Activated T-cell treated with anti-CD3 and anti-CD28 coated beads for 1 hour (primary cell): ENCODE measurements around the gene ACSL1.

ENCODE experiments used
- DNase-seq: peaks from one replicate; pipeline ENCODE4 v3.0.0-alpha.2; 2020; ENCODE audit warnings: low read depth

The ACSL1 gene

GRCh38 chr4:184838249-184839074 lies 12.7 kb upstream of the ACSL1 start:
- DNase-seq = no peak

DNA sequence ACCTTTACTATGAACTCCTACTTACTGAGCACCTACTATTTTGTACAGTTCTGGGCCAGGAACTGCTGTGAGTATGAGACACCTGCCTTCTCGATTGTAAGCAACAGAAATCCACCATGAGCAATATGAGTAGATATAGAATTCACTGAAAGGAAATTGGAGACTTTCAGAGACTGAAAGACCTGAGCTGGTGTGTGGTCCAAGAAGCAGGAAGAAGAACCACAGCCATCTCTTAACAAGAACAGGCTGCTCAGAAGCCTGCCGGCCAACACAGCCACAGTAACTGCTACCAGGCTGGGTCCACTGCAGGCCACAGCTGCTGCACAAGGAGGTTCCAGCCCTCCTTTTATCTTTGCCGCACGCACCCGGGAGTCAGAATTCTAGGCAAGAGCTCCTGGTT lies 10.8 kb upstream of the ACSL1 start:
- no peak for DNase-seq

DNA sequence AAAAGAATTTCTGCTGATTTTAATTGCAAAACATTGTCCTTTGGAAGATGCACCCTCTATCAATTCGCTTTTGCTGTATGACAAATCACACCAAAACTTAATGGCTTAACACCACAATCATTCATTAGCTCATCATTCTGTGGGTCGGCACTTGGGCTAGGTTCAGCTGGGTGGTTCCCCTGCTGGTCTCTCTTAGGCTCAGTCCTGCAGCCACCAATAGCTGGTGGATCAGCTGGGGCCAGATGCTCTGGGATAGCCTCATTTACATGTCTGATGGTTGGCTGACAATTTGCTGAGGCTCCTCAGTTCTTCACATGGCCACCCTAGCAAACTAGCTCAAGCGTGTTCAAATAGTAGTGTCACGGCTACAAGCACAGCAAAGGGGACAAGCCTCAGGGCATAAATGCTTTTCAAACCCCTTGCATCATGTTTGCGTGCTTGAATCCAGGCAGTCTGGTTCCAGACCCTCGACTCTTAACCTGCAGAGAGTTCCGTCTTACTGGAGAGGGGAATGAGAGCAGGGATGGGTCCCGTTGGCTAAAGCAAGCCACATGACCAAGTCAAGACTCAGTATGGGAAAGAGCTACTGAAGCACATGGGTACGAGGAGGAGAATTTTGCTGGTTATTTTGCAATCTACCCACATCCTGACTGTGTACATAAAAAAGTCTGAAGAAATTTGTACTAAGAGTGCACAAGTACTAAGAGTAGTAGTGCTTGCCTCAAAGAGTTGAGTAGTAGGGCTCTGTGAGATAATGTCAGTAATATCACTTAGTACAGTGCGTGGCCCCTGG lies 7.5 kb upstream of the ACSL1 start:
- DNase-seq = no peak

DNA sequence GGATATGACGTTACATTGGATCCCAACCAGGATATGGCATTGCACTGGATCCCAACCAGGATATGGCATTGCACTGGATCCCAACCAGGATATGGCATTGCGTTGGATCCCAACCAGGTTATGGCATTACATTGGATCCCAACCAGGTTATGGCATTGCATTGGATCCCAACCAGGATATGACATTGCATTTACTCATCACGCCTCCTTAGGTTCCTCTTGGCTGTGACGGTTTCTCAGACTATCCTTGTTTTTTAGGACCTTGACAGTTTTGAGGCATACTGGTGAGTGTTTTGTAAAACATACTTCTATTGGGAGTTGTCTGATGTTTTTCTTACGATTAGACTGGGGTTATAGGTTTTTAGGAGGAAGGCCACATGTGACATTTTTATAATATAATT lies 5.4 kb upstream of the ACSL1 start:
- DNase-seq = no peak

DNA sequence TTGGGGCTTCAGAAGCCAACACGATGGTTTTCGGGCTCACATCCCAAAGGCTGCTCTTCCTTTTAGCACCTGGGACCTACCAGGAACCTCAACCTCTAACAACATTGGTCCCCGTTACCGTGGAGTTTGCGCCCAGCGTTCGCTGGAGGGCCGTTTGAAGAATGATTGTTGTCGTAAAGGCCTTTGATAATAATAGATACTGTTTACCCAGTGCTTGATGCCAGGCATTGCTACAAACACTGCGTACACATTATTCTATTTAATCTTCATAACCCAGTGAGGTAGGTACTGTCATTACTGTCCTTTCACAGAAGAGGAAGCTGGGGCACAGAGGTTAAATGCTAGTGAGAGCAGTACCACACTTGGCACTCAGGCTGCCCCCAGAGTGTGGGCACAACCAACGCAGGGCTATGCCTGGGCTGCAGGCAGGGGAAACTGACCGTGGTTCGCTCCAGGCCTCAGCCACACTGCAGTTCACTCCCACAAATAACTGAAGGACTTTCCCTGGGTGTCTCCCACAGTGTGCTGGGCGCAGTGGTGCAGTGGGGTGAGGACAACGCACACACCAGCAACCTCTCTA lies 1.0 kb upstream of the ACSL1 start:
- no peak for DNase-seq

GRCh38 chr4:184825141-184825895 lies 450 bp downstream of the ACSL1 start:
- DNase-seq = peak; percentile 38

- DNase-seq = no peak
Measured at GRCh38 chr4:184824776-184825084, 1.0 kb downstream of the ACSL1 start.

GRCh38 chr4:184824081-184824775 lies 1.5 kb downstream of the ACSL1 start:
- no peak for DNase-seq

GRCh38 chr4:184823014-184823413 lies 2.8 kb downstream of the ACSL1 start:
- DNase-seq = no peak

- DNase-seq = no peak
Measured at GRCh38 chr4:184822356-184822755, 3.4 kb downstream of the ACSL1 start.

- DNase-seq = no peak
Measured at GRCh38 chr4:184821242-184821641, 4.5 kb downstream of the ACSL1 start.

- DNase-seq = no peak
Measured at GRCh38 chr4:184819786-184820185, 6.0 kb downstream of the ACSL1 start.

- no peak for DNase-seq
Measured at GRCh38 chr4:184818216-184818564, 7.6 kb downstream of the ACSL1 start.

- DNase-seq = no peak
Measured at GRCh38 chr4:184817494-184818215, 8.1 kb downstream of the ACSL1 start.

DNA sequence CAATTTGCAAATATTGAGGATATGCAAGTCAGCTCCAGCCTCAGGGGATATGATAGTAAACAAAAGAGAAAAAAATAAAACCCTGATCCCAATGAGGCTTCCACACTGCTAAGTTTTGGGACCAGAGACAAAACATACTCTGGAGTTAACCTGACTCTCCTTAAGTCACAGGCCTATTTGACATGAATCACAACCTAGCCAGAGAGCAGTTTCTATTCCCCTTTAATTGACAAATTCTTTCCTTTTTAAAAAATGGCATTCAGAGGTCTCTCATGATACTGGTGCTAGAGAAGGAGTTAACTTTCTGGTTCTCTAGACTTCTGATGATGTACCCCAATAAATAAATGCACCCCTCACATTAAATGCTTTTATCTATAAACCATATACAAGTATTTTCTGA lies 8.8 kb downstream of the ACSL1 start:
- DNase-seq = no peak

- no peak for DNase-seq
Measured at GRCh38 chr4:184815046-184815877, 10.5 kb downstream of the ACSL1 start.

- no peak for DNase-seq
Measured at GRCh38 chr4:184814686-184815045, 11.1 kb downstream of the ACSL1 start.

DNA sequence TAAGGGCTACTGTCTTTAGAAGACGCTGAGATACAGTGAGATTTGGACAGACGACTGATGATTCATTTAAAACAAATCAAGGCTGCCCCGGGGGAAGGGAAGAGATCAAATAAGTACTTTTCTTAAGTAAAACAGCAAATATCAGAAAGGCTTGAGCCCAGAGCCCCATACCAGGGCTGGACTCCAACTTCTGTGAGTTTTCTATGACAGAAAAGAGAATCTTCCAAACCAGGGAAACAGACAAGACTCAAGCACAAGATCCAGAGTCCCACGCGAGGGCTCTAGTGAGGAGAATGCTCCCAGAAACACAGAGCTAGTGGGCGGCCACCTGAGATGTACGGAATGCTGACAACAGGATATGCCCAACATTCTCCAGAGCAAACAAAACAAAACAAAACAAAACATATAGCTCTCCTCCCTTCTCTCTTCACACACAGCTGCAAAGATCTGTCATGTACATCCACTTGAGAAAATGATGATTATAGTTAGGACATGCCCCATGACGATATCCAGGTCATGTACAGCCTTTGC lies 13.1 kb downstream of the ACSL1 start:
- DNase-seq = no peak

- DNase-seq = no peak
Measured at GRCh38 chr4:184812199-184812542, 13.6 kb downstream of the ACSL1 start.

GRCh38 chr4:184811526-184812198 lies 14.1 kb downstream of the ACSL1 start:
- no peak for DNase-seq
